Measurements from ENCODE around the gene SHROOM2.

The SHROOM2 gene

GRCh38 chrX:9906919-9907318 lies 120.7 kb downstream of the SHROOM2 start:
- no peak for DNase-seq

GRCh38 chrX:9907645-9908387 lies 121.6 kb downstream of the SHROOM2 start:
- DNase-seq = peak; percentile 21

GRCh38 chrX:9909254-9909653 lies 123.0 kb downstream of the SHROOM2 start:
- DNase-seq = no peak

GRCh38 chrX:9911487-9911886 lies 125.3 kb downstream of the SHROOM2 start:
- no peak for DNase-seq

- no peak for DNase-seq
Observed at GRCh38 chrX:9912351-9913145, 126.3 kb downstream of the SHROOM2 start.

GRCh38 chrX:9913146-9913433 lies 126.9 kb downstream of the SHROOM2 start:
- DNase-seq = no peak

GRCh38 chrX:9917861-9918260 lies 131.6 kb downstream of the SHROOM2 start:
- no peak for DNase-seq

GRCh38 chrX:9919632-9920172 lies 133.5 kb downstream of the SHROOM2 start:
- DNase-seq = no peak

GRCh38 chrX:9921407-9921806 lies 135.2 kb downstream of the SHROOM2 start:
- DNase-seq = no peak

GRCh38 chrX:9923357-9923756 lies 137.1 kb downstream of the SHROOM2 start:
- no peak for DNase-seq

GRCh38 chrX:9926002-9926401 lies 139.8 kb downstream of the SHROOM2 start:
- no peak for DNase-seq

- DNase-seq = no peak
Observed at GRCh38 chrX:9927698-9928482, 141.7 kb downstream of the SHROOM2 start.

- DNase-seq = no peak
Observed at GRCh38 chrX:9935436-9935835, 149.2 kb downstream of the SHROOM2 start.

- DNase-seq = no peak
Observed at GRCh38 chrX:9937761-9938160, 151.5 kb downstream of the SHROOM2 start.

- no peak for DNase-seq
Observed at GRCh38 chrX:9938516-9938915, 152.3 kb downstream of the SHROOM2 start.

- DNase-seq = peak; percentile 27
Observed at GRCh38 chrX:9940421-9940820, 154.2 kb downstream of the SHROOM2 start.

- peak; percentile 88 for DNase-seq
Observed at GRCh38 chrX:9942086-9942485, 155.9 kb downstream of the SHROOM2 start.

GRCh38 chrX:9943420-9943819 lies 157.2 kb downstream of the SHROOM2 start:
- DNase-seq = peak; percentile 7

- no peak for DNase-seq
Observed at GRCh38 chrX:9947131-9947794, 161.0 kb downstream of the SHROOM2 start.

- DNase-seq = no peak
Observed at GRCh38 chrX:9948406-9948805, 162.2 kb downstream of the SHROOM2 start.

- no peak for DNase-seq
Observed at GRCh38 chrX:9952300-9952699, 166.1 kb downstream of the SHROOM2 start.

GRCh38 chrX:9953396-9953795 lies 167.2 kb downstream of the SHROOM2 start:
- no peak for DNase-seq

- DNase-seq = no peak
Observed at GRCh38 chrX:9955506-9955905, 169.3 kb downstream of the SHROOM2 start.
